Kidney epithelial cell (primary cell): ENCODE results near the gene NUP98. TPM values are rescaled to one million over a fixed set of nuclear protein-coding genes. Genes with fewer than 3 reads are reported as not detected.

Experiments
- DNase-seq: peaks from one replicate; pipeline ENCODE4 v3.0.0-alpha.2; 2010; ENCODE audit warnings: low read depth
- H3K27me3 ChIP-seq: 2 replicates; pipeline ENCODE4 v1.6.0; 2011; ENCODE audit warnings: low read length; ENCODE audit not compliant: control insufficient read depth, insufficient read depth
- H3K36me3 ChIP-seq: 2 replicates; pipeline ENCODE4 v1.5.1; 2011; ENCODE audit warnings: low read length; ENCODE audit not compliant: control insufficient read depth, insufficient read depth
- H3K4me3 ChIP-seq: 2 replicates; pipeline ENCODE4 v1.5.1; 2011; ENCODE audit warnings: low read depth, mild to moderate bottlenecking, control low read depth, low read length
- total RNA-seq: library from RNA; depleted of rRNA; stranded (reverse); fragments of >200 nt; gene quantifications from 2 replicates; pipeline ENCODE4 v1.2.3, GENCODE V29; 2015
- TF ChIP-seq, protein P1 (sequence below): IDR thresholded peaks from 2 replicates; pipeline ENCODE4 v1.5.1; 2011; ENCODE audit warnings: mild to moderate bottlenecking, moderate library complexity, low read length, control low read depth, inconsistent platforms; ENCODE audit not compliant: insufficient read depth, poor library complexity, severe bottlenecking

Gene NUP98
- total RNA-seq, 1 donor from 2014 or later, result 94.0 TPM

DNA sequence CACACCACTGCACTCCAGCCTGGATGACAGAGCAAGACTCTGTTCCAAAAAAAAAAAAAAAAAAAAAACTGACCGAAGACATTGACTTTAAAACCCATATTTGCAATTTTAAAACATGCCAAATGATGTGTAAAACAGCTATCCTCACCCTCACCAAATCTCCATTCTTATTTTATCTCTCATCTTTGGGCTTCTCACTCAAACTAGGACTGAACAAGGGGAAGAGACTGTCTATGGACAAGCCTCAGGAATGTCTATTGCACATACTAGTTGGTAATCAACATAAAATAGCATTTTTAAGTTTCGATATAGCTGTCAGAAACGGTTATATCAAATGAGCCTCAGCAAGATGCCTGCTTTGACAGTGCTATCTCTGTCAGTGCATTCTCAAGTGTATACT, 118.3 kb downstream of the NUP98 start:
- H3K4me3 ChIP-seq, result no peak overlapping the region
- peaks cover 8% of the 10 kb centered on the region for H3K36me3 ChIP-seq
- TF ChIP-seq, protein P1, sequence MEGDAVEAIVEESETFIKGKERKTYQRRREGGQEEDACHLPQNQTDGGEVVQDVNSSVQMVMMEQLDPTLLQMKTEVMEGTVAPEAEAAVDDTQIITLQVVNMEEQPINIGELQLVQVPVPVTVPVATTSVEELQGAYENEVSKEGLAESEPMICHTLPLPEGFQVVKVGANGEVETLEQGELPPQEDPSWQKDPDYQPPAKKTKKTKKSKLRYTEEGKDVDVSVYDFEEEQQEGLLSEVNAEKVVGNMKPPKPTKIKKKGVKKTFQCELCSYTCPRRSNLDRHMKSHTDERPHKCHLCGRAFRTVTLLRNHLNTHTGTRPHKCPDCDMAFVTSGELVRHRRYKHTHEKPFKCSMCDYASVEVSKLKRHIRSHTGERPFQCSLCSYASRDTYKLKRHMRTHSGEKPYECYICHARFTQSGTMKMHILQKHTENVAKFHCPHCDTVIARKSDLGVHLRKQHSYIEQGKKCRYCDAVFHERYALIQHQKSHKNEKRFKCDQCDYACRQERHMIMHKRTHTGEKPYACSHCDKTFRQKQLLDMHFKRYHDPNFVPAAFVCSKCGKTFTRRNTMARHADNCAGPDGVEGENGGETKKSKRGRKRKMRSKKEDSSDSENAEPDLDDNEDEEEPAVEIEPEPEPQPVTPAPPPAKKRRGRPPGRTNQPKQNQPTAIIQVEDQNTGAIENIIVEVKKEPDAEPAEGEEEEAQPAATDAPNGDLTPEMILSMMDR, result no peak
- H3K27me3 ChIP-seq, result no peaks in the 10 kb centered on the region
- DNase-seq, result no peak

DNA sequence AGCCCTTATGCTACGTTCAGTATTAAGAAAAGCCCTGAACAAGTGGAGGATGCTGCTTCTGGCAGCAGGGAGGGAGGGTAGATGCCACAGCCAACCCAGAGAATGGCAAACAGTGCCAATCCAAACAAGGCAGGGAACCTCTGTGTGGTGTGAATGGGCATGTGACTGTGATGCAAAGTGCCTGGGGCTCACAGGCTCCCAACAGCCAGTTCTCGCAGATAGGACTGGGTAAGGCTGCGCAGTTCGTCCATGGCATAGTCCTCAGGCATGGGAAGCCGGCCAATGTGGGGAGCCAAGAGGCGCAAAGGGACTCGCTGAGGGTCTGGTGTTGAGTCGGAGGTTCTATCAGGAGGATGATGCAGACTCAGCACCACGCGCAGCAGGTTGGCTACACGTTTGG, 121.4 kb downstream of the NUP98 start:
- DNase-seq, result no peak
- peaks cover 9% of the 10 kb centered on the region for H3K36me3 ChIP-seq
- no peaks in the 10 kb centered on the region for H3K27me3 ChIP-seq
- H3K4me3 ChIP-seq, result no peak overlapping the region
- TF ChIP-seq, protein P1, result no peak

DNA sequence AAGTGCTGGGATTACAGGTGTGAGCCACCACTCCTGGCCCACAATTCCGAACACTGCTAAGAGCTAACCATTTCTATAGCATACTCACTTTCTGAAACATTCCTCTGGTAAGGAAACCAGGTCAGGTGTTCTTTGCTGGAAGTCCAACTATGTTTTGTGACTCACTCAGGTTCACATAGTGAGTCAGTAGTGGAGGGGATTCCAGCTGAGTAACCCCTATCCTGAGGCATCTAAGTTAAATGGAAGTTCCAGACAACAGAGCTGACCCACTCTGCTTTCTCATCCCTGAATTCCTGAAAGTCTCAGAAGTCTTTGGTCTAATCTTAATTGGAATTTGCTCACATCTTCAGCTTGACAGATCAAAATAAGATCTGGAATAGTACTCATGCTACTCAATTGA, 123.2 kb downstream of the NUP98 start:
- DNase-seq, result peak; percentile 95
- Histone ChIP-seq H3K36me3 (peaks cover 8% of the 10 kb centered on the region), H3K27me3 (no peaks in the 10 kb centered on the region), H3K4me3 (no peak overlapping the region)
- TF ChIP-seq, protein P1, result no peak

DNA sequence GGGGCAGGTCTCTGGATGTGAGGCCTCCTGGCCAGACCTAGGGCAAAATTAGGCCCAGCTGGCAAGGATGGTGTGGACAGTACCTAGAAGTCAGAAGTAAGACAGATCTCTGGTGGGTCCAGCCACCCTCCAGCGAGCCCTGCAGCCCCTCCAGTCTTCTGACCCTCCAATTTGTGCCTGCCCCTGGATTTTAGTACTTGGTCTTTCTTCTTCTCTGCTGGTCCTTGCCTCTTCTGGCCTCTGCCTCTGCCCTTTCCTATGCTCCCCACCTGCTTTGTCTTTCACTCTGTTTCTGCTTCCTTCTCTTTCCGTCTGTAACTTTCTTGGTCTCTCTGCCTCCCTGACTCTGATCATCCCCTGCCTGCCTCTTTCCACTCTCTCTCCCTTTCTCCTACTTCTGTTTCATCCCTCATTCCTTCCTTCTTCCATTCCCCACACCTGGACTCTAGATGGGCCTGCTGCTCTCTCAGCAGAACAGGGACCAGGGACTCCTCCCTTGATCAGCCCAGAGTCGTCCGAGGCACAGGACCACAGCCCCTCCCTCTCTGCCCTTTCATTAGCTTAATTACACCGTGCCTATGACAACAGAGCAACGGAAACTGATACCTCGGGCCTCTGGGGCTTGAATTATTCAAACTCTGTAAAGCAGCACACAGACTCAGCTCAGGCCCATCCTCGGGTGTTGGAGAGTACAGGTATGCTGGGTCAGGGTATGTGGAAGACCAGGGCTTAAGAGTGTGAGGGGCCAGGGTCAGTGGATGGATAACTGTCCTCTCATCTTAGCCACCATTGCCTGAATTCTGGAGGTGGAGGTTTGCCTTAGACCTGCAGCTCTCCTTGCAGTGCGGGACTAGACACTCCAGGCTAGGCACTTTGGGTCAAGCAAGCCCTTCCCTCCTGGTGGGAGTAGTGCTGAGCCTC, 125.8 kb downstream of the NUP98 start, which contains the start of gene CHRNA10:
CHRNA10 (minus strand) TSS at position 51 of the 921 bp plus-strand sequence. CDS start 72 bp downstream, outside the sequence.
- DNase-seq, result no peak
- Histone ChIP-seq H3K4me3 (no peak within 1 kb of the TSS), H3K36me3 (peaks cover 8% of the 10 kb centered on the region), H3K27me3 (no peaks in the 10 kb centered on the region)
- TF ChIP-seq, protein P1, result no peak

GRCh38 chr11:3669742-3670183, 127.6 kb downstream of the NUP98 start:
- H3K36me3 ChIP-seq, result peaks cover 3% of the 10 kb centered on the region
- DNase-seq, result no peak
- no peaks in the 10 kb centered on the region for H3K27me3 ChIP-seq
- no peak overlapping the region for H3K4me3 ChIP-seq
- TF ChIP-seq, protein P1, result no peak
